GM23338 (cell line): ENCODE measurements around the gene NFKB2. TPM values are rescaled to one million over a fixed set of nuclear protein-coding genes. Genes with fewer than 3 reads are reported as not detected.

Source experiments
- ATAC-seq: fragments of 200-7000 bp; cut with Tn5 transposase; 3 replicates; pipeline ENCODE4 v1.9.1; 2020
- DNase-seq: peaks from one replicate; pipeline ENCODE4 v3.0.0-alpha.2; 2015; ENCODE audit warnings: low spot score
- H2AFZ ChIP-seq: fragments of 200-600 bp; sonication (generic); 2 replicates; pipeline ENCODE4 v1.8.0; 2016; ENCODE audit warnings: antibody characterized with exemption, mild to moderate bottlenecking, moderate library complexity
- H3F3A ChIP-seq: fragments of 200-600 bp; sonication (generic); replicated peaks from 2 replicates; pipeline ENCODE4 v1.8.0; 2017; ENCODE audit warnings: antibody characterized with exemption, mixed run types, low read depth
- H3K27ac ChIP-seq: fragments of 200-600 bp; sonication (generic); 2 replicates; pipeline ENCODE4 v1.6.1; 2016; ENCODE audit warnings: low read depth
- H3K27me3 ChIP-seq: fragments of 200-600 bp; sonication (generic); 2 replicates; pipeline ENCODE4 v1.8.0; 2016; ENCODE audit warnings: mild to moderate bottlenecking, mixed run types, moderate library complexity; ENCODE audit not compliant: insufficient read depth
- H3K36me3 ChIP-seq: fragments of 200-600 bp; sonication (generic); 2 replicates; pipeline ENCODE4 v1.8.0; 2016; ENCODE audit warnings: mild to moderate bottlenecking; ENCODE audit not compliant: insufficient read depth
- H3K4me1 ChIP-seq: fragments of 200-600 bp; sonication (generic); 2 replicates; pipeline ENCODE4 v1.8.0; 2016; ENCODE audit warnings: mild to moderate bottlenecking, moderate library complexity; ENCODE audit not compliant: insufficient read depth
- H3K4me2 ChIP-seq: fragments of 200-600 bp; sonication (generic); 2 replicates; pipeline ENCODE4 v1.7.1; 2017; ENCODE audit warnings: mixed run types
- H3K4me3 ChIP-seq: fragments of 200-600 bp; sonication (generic); 2 replicates; pipeline ENCODE4 v1.6.1; 2016; ENCODE audit warnings: mixed run types
- H3K79me2 ChIP-seq: fragments of 200-600 bp; sonication (generic); replicated peaks from 2 replicates; pipeline ENCODE4 v1.8.0; 2017; ENCODE audit warnings: mild to moderate bottlenecking; ENCODE audit not compliant: insufficient read depth
- H3K9me2 ChIP-seq: fragments of 200-600 bp; sonication (generic); 2 replicates; pipeline ENCODE4 v1.8.0; 2017; ENCODE audit not compliant: insufficient read depth
- H4K20me1 ChIP-seq: fragments of 200-600 bp; sonication (generic); replicated peaks from 2 replicates; pipeline ENCODE4 v1.8.0; 2017; ENCODE audit warnings: mild to moderate bottlenecking; ENCODE audit not compliant: insufficient read depth
- H3K27ac Mint-ChIP-seq: 2 replicates; pipeline ENCODE4 v1.8.0; 2020; ENCODE audit warnings: inconsistent platforms, mild to moderate bottlenecking, moderate library complexity, mixed read lengths
- H3K27me3 Mint-ChIP-seq: 3 replicates; pipeline ENCODE4 v1.8.0; 2022; ENCODE audit warnings: low read depth, mild to moderate bottlenecking, moderate library complexity, mixed read lengths, inconsistent platforms; ENCODE audit not compliant: insufficient read depth, poor library complexity
- H3K36me3 Mint-ChIP-seq: 3 replicates; pipeline ENCODE4 v1.8.0; 2021; ENCODE audit warnings: low read depth, mild to moderate bottlenecking, inconsistent platforms, moderate library complexity, mixed read lengths
- H3K4me1 Mint-ChIP-seq: 3 replicates; pipeline ENCODE4 v1.8.0; 2020; ENCODE audit warnings: mild to moderate bottlenecking, inconsistent platforms, mixed read lengths
- H3K4me3 Mint-ChIP-seq: 3 replicates; pipeline ENCODE4 v1.8.0; 2021; ENCODE audit warnings: moderate library complexity, mild to moderate bottlenecking, inconsistent platforms, mixed read lengths
- H3K9me3 Mint-ChIP-seq: 3 replicates; pipeline ENCODE4 v1.8.0; 2020; ENCODE audit warnings: moderate library complexity, mild to moderate bottlenecking, inconsistent platforms, mixed read lengths
- CREB1 ChIP-seq: fragments of 250-450 bp; sonication (Bioruptor Pico); IDR thresholded peaks from 2 replicates; pipeline ENCODE4 v1.5.0; 2020; ENCODE audit warnings: low read depth, mild to moderate bottlenecking, moderate library complexity
- EZH2 ChIP-seq: fragments of 200-600 bp; sonication (generic); IDR thresholded peaks from one replicate; pipeline ENCODE4 v1.8.0; 2017; ENCODE audit warnings: antibody characterized with exemption, mild to moderate bottlenecking, low read depth; ENCODE audit not compliant: unreplicated experiment
- EZH2phosphoT487 ChIP-seq: fragments of 200-600 bp; sonication (generic); IDR thresholded peaks from one replicate; pipeline ENCODE4 v1.8.1; 2018; ENCODE audit warnings: antibody characterized with exemption; ENCODE audit not compliant: unreplicated experiment
- JUNB ChIP-seq: IDR thresholded peaks from one replicate; pipeline ENCODE4 v1.6.1; 2016; ENCODE audit warnings: antibody characterized with exemption; ENCODE audit not compliant: unreplicated experiment
- NANOG ChIP-seq: IDR thresholded peaks from 2 replicates; pipeline ENCODE4 v1.6.1; 2016; ENCODE audit warnings: antibody characterized with exemption, borderline replicate concordance
- POLR2AphosphoS5 ChIP-seq: IDR thresholded peaks from 2 replicates; pipeline ENCODE4 v1.6.1; 2016; ENCODE audit warnings: antibody characterized with exemption, low read depth
- STAT1 ChIP-seq: IDR thresholded peaks from one replicate; pipeline ENCODE4 v1.6.1; 2016; ENCODE audit warnings: antibody characterized with exemption; ENCODE audit not compliant: unreplicated experiment
- ZNF114 ChIP-seq: fragments of 250-450 bp; sonication (Bioruptor Pico); IDR thresholded peaks from 2 replicates; pipeline ENCODE4 v1.5.0; 2020; ENCODE audit warnings: mild to moderate bottlenecking, moderate library complexity
- ZNF331 ChIP-seq: fragments of 250-450 bp; sonication (Bioruptor Pico); IDR thresholded peaks from 2 replicates; pipeline ENCODE4 v1.5.0; 2020; ENCODE audit warnings: low read depth, mild to moderate bottlenecking, moderate library complexity
- polyA plus RNA-seq: library from polyadenylated mRNA; unstranded; fragments of >200 nt; fragmentation: Nextera tagmentation; extraction: Ambion mirVana; gene quantifications from 2 replicates; pipeline ENCODE4 v1.2.1, GENCODE V29; 2016
- total RNA-seq: library from RNA; depleted of rRNA; stranded (reverse); fragments of >200 nt; shearing (Covaris generic); gene quantifications from 2 replicates; pipeline ENCODE4 v1.2.3, GENCODE V29; 2014
- TF ChIP-seq, protein P1 (sequence below): IDR thresholded peaks from one replicate; pipeline ENCODE4 v1.6.1; 2018; ENCODE audit warnings: antibody characterized with exemption; ENCODE audit not compliant: unreplicated experiment
- TF ChIP-seq, protein P2 (sequence below): IDR thresholded peaks from 2 replicates; pipeline ENCODE4 v1.6.1; 2016; ENCODE audit warnings: antibody characterized with exemption
- TF ChIP-seq, protein P3 (sequence below): fragments of 250-450 bp; sonication (Bioruptor Pico); IDR thresholded peaks from 2 replicates; pipeline ENCODE4 v1.5.0; 2020; ENCODE audit warnings: mild to moderate bottlenecking, moderate library complexity
- TF ChIP-seq, protein P4 (sequence below), 2 experiments: fragments of 200-600 bp in 1 of 2; sonication (generic) in 1 of 2; conservative IDR thresholded peaks; 2 replicates each; pipeline versions ENCODE4 v1.5.1 to v1.6.1; 2016 to 2017; ENCODE audit warnings: antibody characterized with exemption in 2 of 2, low read depth in 2 of 2, mild to moderate bottlenecking in 2 of 2, moderate library complexity in 1 of 2

The NFKB2 gene
- total and polyA plus RNA-seq, 2 experiments from 2014 or later: 6.8 to 29.4 TPM

DNA sequence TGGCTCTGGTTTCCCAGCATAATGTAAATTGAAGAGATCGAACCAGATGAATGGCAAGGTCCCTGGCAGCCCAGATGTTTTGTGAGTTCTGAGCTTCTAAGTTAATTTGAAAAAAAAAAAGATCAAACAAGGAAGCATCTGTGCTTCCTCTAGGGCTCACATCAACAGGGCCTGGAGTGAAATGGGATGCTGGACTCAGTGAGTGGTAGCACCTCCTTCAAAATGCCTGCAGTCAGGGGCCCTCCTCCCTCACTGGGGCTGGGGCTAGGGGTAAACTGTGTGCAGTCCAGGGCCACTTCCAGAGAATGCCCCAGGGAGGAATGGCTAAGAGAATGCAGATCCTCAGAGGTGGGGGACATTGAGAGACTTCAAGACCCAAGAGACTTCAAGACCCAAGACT lies 42.9 kb downstream of the NFKB2 start:
- H3K4me2 ChIP-seq: no peak overlapping the region
- Mint-ChIP-seq H3K27me3 (peaks cover 39% of the 10 kb centered on the region), H3K4me3 (no peak overlapping the region), H3K9me3 (no peaks in the 10 kb centered on the region), H3K4me1 (peaks cover 21% of the 10 kb centered on the region; the same call in 2 of the 3 replicates), H3K36me3 (no peaks in the 10 kb centered on the region; the same call in 2 of the 3 replicates), H3K27ac (no peak overlapping the region)
- H3K36me3 ChIP-seq: no peaks in the 10 kb centered on the region
- H4K20me1 ChIP-seq: no peaks in the 10 kb centered on the region
- no peak overlapping the region for H3K27ac ChIP-seq
- no peaks in the 10 kb centered on the region for H3F3A ChIP-seq
- ATAC-seq (no peak), DNase-seq (no peak)
- no peak overlapping the region for H3K4me3 ChIP-seq
- TF ChIP-seq EZH2 (no peak), ZNF114 (CRISPR knock-in tag) (no peak), POLR2AphosphoS5 (no peak), JUNB (no peak), NANOG (no peak), STAT1 (no peak), EZH2phosphoT487 (no peak), ZNF331 (no peak), CREB1 (no peak)
- TF ChIP-seq, protein P1, sequence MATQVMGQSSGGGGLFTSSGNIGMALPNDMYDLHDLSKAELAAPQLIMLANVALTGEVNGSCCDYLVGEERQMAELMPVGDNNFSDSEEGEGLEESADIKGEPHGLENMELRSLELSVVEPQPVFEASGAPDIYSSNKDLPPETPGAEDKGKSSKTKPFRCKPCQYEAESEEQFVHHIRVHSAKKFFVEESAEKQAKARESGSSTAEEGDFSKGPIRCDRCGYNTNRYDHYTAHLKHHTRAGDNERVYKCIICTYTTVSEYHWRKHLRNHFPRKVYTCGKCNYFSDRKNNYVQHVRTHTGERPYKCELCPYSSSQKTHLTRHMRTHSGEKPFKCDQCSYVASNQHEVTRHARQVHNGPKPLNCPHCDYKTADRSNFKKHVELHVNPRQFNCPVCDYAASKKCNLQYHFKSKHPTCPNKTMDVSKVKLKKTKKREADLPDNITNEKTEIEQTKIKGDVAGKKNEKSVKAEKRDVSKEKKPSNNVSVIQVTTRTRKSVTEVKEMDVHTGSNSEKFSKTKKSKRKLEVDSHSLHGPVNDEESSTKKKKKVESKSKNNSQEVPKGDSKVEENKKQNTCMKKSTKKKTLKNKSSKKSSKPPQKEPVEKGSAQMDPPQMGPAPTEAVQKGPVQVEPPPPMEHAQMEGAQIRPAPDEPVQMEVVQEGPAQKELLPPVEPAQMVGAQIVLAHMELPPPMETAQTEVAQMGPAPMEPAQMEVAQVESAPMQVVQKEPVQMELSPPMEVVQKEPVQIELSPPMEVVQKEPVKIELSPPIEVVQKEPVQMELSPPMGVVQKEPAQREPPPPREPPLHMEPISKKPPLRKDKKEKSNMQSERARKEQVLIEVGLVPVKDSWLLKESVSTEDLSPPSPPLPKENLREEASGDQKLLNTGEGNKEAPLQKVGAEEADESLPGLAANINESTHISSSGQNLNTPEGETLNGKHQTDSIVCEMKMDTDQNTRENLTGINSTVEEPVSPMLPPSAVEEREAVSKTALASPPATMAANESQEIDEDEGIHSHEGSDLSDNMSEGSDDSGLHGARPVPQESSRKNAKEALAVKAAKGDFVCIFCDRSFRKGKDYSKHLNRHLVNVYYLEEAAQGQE: no peak
- TF ChIP-seq, protein P2, sequence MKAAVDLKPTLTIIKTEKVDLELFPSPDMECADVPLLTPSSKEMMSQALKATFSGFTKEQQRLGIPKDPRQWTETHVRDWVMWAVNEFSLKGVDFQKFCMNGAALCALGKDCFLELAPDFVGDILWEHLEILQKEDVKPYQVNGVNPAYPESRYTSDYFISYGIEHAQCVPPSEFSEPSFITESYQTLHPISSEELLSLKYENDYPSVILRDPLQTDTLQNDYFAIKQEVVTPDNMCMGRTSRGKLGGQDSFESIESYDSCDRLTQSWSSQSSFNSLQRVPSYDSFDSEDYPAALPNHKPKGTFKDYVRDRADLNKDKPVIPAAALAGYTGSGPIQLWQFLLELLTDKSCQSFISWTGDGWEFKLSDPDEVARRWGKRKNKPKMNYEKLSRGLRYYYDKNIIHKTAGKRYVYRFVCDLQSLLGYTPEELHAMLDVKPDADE: no peak
- TF ChIP-seq, protein P3, sequence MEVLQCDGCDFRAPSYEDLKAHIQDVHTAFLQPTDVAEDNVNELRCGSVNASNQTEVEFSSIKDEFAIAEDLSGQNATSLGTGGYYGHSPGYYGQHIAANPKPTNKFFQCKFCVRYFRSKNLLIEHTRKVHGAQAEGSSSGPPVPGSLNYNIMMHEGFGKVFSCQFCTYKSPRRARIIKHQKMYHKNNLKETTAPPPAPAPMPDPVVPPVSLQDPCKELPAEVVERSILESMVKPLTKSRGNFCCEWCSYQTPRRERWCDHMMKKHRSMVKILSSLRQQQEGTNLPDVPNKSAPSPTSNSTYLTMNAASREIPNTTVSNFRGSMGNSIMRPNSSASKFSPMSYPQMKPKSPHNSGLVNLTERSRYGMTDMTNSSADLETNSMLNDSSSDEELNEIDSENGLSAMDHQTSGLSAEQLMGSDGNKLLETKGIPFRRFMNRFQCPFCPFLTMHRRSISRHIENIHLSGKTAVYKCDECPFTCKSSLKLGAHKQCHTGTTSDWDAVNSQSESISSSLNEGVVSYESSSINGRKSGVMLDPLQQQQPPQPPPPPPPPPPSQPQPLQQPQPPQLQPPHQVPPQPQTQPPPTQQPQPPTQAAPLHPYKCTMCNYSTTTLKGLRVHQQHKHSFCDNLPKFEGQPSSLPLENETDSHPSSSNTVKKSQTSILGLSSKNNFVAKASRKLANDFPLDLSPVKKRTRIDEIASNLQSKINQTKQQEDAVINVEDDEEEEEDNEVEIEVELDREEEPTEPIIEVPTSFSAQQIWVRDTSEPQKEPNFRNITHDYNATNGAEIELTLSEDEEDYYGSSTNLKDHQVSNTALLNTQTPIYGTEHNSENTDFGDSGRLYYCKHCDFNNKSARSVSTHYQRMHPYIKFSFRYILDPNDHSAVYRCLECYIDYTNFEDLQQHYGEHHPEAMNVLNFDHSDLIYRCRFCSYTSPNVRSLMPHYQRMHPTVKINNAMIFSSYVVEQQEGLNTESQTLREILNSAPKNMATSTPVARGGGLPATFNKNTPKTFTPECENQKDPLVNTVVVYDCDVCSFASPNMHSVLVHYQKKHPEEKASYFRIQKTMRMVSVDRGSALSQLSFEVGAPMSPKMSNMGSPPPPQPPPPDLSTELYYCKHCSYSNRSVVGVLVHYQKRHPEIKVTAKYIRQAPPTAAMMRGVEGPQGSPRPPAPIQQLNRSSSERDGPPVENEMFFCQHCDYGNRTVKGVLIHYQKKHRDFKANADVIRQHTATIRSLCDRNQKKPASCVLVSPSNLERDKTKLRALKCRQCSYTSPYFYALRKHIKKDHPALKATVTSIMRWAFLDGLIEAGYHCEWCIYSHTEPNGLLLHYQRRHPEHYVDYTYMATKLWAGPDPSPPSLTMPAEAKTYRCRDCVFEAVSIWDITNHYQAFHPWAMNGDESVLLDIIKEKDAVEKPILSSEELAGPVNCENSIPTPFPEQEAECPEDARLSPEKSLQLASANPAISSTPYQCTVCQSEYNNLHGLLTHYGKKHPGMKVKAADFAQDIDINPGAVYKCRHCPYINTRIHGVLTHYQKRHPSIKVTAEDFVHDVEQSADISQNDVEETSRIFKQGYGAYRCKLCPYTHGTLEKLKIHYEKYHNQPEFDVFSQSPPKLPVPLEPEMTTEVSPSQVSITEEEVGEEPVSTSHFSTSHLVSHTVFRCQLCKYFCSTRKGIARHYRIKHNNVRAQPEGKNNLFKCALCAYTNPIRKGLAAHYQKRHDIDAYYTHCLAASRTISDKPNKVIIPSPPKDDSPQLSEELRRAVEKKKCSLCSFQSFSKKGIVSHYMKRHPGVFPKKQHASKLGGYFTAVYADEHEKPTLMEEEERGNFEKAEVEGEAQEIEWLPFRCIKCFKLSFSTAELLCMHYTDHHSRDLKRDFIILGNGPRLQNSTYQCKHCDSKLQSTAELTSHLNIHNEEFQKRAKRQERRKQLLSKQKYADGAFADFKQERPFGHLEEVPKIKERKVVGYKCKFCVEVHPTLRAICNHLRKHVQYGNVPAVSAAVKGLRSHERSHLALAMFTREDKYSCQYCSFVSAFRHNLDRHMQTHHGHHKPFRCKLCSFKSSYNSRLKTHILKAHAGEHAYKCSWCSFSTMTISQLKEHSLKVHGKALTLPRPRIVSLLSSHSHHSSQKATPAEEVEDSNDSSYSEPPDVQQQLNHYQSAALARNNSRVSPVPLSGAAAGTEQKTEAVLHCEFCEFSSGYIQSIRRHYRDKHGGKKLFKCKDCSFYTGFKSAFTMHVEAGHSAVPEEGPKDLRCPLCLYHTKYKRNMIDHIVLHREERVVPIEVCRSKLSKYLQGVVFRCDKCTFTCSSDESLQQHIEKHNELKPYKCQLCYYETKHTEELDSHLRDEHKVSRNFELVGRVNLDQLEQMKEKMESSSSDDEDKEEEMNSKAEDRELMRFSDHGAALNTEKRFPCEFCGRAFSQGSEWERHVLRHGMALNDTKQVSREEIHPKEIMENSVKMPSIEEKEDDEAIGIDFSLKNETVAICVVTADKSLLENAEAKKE: no peak
- TF ChIP-seq, protein P4, sequence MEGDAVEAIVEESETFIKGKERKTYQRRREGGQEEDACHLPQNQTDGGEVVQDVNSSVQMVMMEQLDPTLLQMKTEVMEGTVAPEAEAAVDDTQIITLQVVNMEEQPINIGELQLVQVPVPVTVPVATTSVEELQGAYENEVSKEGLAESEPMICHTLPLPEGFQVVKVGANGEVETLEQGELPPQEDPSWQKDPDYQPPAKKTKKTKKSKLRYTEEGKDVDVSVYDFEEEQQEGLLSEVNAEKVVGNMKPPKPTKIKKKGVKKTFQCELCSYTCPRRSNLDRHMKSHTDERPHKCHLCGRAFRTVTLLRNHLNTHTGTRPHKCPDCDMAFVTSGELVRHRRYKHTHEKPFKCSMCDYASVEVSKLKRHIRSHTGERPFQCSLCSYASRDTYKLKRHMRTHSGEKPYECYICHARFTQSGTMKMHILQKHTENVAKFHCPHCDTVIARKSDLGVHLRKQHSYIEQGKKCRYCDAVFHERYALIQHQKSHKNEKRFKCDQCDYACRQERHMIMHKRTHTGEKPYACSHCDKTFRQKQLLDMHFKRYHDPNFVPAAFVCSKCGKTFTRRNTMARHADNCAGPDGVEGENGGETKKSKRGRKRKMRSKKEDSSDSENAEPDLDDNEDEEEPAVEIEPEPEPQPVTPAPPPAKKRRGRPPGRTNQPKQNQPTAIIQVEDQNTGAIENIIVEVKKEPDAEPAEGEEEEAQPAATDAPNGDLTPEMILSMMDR (conservative IDR thresholded peaks at IDR 0.05; ENCODE audit: low read depth in 2 of 2): no peak
- no peaks in the 10 kb centered on the region for H3K79me2 ChIP-seq
- H3K4me1 ChIP-seq: peaks cover 16% of the 10 kb centered on the region; the same call in 1 of the 2 replicates
- peaks cover 49% of the 10 kb centered on the region for H3K27me3 ChIP-seq
- H2AFZ ChIP-seq: no peak overlapping the region
- no peaks in the 10 kb centered on the region for H3K9me2 ChIP-seq
